ENCODE data around the gene TTC34.

TTC34 gene

DNA sequence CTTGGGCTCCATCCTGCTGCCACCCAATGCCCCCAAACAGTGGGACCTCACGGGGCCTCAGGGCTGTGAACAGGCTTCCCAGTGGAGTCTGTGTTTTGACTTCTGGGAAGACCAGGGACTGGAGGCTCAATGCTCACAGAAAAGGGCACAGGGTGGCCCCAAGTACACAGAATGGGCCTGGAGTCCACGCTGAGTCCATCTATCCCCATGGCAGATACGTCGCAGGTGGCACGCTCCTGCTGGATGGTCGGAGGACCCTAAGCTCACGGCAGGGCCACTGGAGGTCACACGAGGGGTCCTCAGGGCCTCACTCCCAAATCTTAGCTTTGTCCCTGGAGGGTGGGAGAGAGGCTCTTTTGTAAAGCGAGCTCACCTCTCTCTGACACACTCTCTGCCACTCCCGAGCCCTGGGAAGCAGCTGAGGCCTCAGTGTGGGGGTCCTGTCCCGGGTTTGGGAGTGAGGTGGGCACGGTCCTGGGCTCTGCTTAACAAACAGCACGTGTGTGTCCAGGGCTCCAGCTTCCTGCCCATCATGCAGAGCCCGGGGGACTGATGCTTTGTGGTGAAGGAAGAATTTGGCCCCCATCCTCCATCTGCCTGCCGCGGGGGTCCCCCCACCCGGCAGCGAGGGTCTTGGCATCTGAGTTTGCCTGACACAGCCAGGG lies 27.2 kb upstream of the TTC34 start:
- H3K4me3 ChIP-seq (ENCODE audit: low read depth, low read length) = no peak overlapping the region
- TF ChIP-seq, protein P1, sequence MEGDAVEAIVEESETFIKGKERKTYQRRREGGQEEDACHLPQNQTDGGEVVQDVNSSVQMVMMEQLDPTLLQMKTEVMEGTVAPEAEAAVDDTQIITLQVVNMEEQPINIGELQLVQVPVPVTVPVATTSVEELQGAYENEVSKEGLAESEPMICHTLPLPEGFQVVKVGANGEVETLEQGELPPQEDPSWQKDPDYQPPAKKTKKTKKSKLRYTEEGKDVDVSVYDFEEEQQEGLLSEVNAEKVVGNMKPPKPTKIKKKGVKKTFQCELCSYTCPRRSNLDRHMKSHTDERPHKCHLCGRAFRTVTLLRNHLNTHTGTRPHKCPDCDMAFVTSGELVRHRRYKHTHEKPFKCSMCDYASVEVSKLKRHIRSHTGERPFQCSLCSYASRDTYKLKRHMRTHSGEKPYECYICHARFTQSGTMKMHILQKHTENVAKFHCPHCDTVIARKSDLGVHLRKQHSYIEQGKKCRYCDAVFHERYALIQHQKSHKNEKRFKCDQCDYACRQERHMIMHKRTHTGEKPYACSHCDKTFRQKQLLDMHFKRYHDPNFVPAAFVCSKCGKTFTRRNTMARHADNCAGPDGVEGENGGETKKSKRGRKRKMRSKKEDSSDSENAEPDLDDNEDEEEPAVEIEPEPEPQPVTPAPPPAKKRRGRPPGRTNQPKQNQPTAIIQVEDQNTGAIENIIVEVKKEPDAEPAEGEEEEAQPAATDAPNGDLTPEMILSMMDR (IDR thresholded peaks at IDR 0.05; ENCODE audit: control insufficient read depth, extremely low read depth, insufficient read depth) = no peak
- no peak for DNase-seq (ENCODE audit: low read depth)

DNA sequence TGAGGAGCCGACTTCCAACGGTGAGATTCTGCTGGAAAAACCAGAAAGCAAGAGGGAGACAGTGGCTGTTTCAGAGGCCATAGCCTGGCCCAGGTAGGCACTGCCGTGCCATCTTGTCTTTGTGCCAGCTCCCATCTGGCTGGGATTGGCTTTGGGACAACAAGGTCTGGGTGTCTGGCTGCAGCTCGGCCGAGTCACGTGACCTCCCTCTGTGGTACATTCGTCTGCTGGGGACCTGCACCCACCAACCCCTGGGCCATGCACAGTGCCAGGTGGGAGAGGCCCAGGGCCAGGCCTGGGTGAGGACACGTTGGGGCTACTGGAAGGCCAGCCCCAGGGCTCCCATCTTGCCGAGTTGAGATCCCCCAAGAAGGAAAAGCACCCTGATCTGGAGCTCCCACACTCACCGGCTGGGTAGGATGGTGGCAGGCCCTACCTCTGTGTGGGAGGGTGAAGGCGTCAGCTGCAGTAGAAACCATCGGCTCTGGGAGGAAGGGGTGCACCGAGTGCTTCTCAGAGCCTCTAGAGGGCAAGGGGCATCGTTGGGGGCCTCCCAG lies 25.3 kb upstream of the TTC34 start:
- TF ChIP-seq, protein P1 (IDR thresholded peaks at IDR 0.05; ENCODE audit: control insufficient read depth, extremely low read depth, insufficient read depth) = no peak
- no peak overlapping the region for H3K4me3 ChIP-seq (ENCODE audit: low read depth, low read length)
- DNase-seq (ENCODE audit: low read depth) = no peak

DNA sequence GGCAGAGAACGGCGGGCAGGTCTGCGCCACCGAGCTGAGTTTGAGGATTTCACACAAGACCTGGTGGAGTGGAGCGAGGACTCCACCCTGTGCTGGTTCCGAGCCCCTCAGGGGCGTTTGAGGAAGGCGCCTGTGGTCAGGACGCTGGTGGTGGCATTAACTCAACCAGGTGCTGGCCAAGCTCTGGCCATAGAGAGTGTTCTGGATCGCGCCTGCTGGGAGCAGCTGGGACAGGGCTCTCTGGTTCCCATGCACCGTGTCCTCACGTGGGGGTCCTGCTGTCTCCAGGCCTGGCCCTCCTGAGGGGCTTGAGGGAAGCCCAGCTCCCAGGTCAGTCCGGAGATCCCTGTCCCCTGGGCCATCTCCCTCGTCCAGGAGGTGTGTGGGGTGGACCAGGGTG lies 24.8 kb upstream of the TTC34 start:
- no peak overlapping the region for H3K4me3 ChIP-seq (ENCODE audit: low read depth, low read length)
- DNase-seq (ENCODE audit: low read depth) = no peak
- TF ChIP-seq, protein P1 (IDR thresholded peaks at IDR 0.05; ENCODE audit: control insufficient read depth, extremely low read depth, insufficient read depth) = no peak

DNA sequence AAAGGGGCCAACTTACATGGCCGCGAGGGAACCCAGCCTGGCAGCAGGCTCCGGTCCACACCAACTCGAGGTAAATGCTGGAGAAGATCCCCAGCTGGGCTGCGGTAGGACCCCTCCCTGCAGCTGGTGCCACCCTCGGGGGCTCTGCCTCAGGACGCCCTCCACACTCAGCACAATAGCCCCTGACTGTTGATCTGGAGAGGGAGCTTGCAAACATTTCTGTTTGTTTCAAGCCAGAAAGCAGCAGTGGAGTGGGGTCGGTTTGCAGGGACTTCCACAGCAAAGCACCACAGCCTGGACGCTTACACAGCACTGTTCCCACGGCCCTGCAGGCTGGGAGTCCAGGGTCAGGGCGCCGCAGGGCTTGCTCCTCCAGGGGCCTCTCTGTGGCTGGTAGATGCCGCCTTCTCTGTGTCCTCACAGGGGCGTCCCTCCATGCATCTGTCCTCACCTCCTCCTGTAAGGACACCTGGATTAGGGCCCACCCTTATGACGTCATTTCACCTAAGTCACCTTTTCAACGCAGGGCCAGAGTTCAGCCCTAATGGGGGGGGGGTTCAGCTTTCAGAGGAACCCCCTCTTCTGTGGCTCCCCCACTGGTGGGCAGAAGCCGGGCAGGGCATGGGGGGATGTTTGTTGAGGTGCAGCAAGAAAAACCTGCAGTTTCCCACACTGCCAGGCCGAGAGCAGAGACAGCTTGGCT lies 24.1 kb upstream of the TTC34 start:
- no peak overlapping the region for H3K4me3 ChIP-seq (ENCODE audit: low read depth, low read length)

DNA sequence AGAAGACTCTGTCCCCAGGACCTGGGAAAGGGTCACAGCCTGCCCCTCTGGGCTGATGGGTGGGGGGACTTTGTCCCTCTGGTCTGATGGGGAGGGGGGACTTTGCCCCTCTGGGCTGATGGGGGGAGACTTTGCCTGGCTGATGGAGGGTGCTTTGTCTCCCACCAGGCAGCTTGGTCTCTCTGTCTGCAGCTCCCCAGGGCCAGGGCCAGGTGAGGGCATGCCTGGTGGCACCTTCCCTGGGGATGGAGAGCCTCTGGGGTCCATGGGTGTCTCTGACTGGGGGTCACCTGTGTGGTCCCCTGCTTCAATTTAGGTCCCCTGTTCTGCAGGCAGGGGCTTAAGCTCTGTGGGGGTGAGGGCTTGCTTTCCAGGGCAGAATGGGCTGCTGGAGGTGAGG lies 23.5 kb upstream of the TTC34 start:
- no peak overlapping the region for H3K4me3 ChIP-seq (ENCODE audit: low read depth, low read length)
- no peak for DNase-seq (ENCODE audit: low read depth)
- TF ChIP-seq, protein P1 (IDR thresholded peaks at IDR 0.05; ENCODE audit: control insufficient read depth, extremely low read depth, insufficient read depth) = no peak

More for the DNA sequence above, 24.1 kb upstream of the TTC34 start:
- TF ChIP-seq, protein P1 (IDR thresholded peaks at IDR 0.05; ENCODE audit: control insufficient read depth, extremely low read depth, insufficient read depth) = no peak
- DNase-seq (ENCODE audit: low read depth) = no peak

DNA sequence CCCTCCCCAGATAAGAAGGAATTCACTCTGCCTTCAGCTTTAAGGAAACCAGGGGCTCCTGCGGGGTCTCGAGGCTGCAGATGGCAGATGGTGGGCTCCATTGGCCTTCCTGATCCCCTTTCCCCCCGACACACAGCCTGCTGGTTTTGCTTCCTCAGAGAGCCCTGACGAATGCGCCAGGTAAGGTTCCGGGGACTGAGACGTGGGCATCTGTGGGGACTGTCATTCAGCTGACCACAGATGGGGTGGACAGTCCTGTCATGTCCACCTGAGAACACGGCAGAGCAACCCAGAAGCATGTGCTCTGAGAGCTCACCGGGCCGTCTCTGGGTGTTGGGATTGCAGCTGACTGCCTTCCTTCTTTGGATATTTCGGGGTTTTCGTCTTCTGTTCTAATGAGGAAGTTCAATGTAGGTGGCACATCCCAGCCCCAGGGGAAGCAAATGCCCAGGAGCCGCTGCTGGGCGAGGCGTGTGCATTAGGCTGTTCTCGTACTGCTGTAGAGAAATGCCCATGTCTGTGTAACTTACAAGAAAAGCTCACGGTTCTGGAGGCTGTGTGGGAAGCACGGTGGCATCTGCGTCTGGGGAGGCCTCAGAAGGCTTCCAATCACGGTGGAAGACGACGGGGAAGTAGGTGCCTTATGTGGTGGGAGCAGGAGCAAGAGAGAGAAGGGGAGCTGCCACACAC lies 22.6 kb upstream of the TTC34 start:
- DNase-seq (ENCODE audit: low read depth) = no peak
- no peak overlapping the region for H3K4me3 ChIP-seq (ENCODE audit: low read depth, low read length)
- TF ChIP-seq, protein P1 (IDR thresholded peaks at IDR 0.05; ENCODE audit: control insufficient read depth, extremely low read depth, insufficient read depth) = no peak
